ENCODE measurements around the gene SF3B5. TPM values are rescaled to one million over a fixed set of nuclear protein-coding genes. Genes with fewer than 3 reads are reported as not detected.

Gene SF3B5
- total RNA-seq (100 to 1,000 TPM; 109 to 323 (median 194) TPM), polyA plus RNA-seq (100 to 1,000 TPM; 118 to 182 (median 140) TPM)
- long read RNA-seq, donor 1, transcript SF3B5-201 (1 exons, 693 nt): major isoform, 167 of 167 reads
- long read RNA-seq, donor 1, partial matches to known transcripts: 0 of 167 reads
- long read RNA-seq, donor 1, other reads (novel, unspliced or antisense): 0 of 167 reads
- long read RNA-seq, donor 2, transcript SF3B5-201 (1 exons, 693 nt): major isoform, 82 of 82 reads
- long read RNA-seq, donor 2, partial matches to known transcripts: 0 of 82 reads
- long read RNA-seq, donor 2, other reads (novel, unspliced or antisense): 0 of 82 reads
- long read RNA-seq, donor 3, transcript SF3B5-201 (1 exons, 693 nt): major isoform, 102 of 102 reads
- long read RNA-seq, donor 3, partial matches to known transcripts: 0 of 102 reads
- long read RNA-seq, donor 3, other reads (novel, unspliced or antisense): 0 of 102 reads
- long read RNA-seq, donor 4, transcript SF3B5-201 (1 exons, 693 nt): major isoform, 86 of 86 reads
- long read RNA-seq, donor 4, partial matches to known transcripts: 0 of 86 reads
- long read RNA-seq, donor 4, other reads (novel, unspliced or antisense): 0 of 86 reads
- long read RNA-seq, donor 5, transcript SF3B5-201 (1 exons, 693 nt): major isoform, 102 of 102 reads
- long read RNA-seq, donor 5, partial matches to known transcripts: 0 of 102 reads
- long read RNA-seq, donor 5, other reads (novel, unspliced or antisense): 0 of 102 reads
- long read RNA-seq, donor 6, transcript SF3B5-201 (1 exons, 693 nt): major isoform, 96 of 96 reads
- long read RNA-seq, donor 6, partial matches to known transcripts: 0 of 96 reads
- long read RNA-seq, donor 6, other reads (novel, unspliced or antisense): 0 of 96 reads
- long read RNA-seq, donor 7, transcript SF3B5-201 (1 exons, 693 nt): major isoform, 82 of 82 reads
- long read RNA-seq, donor 7, partial matches to known transcripts: 0 of 82 reads
- long read RNA-seq, donor 7, other reads (novel, unspliced or antisense): 0 of 82 reads
- long read RNA-seq, donor 8, transcript SF3B5-201 (1 exons, 693 nt): major isoform, 101 of 101 reads
- long read RNA-seq, donor 8, partial matches to known transcripts: 0 of 101 reads
- long read RNA-seq, donor 8, other reads (novel, unspliced or antisense): 0 of 101 reads
- long read RNA-seq, donor 9, transcript SF3B5-201 (1 exons, 693 nt): major isoform, 84 of 84 reads
- long read RNA-seq, donor 9, partial matches to known transcripts: 0 of 84 reads
- long read RNA-seq, donor 9, other reads (novel, unspliced or antisense): 0 of 84 reads
- long read RNA-seq, donor 10, transcript SF3B5-201 (1 exons, 693 nt): major isoform, 38 of 38 reads
- long read RNA-seq, donor 10, partial matches to known transcripts: 0 of 38 reads
- long read RNA-seq, donor 10, other reads (novel, unspliced or antisense): 0 of 38 reads

- Histone ChIP-seq H3K27ac (peak within 1 kb of the TSS; percentile 16 to 97 (median 74)), H3K27me3 (no peaks in the 10 kb centered on the region), H3K4me1 (replicated peaks in 1 of 2) (peaks cover 6 to 21% of the 10 kb centered on the region in 2 donors), H3K4me3 (peak within 1 kb of the TSS; percentile 47 to 98 (median 70)), H3K9me3 (replicated peaks in 1 of 3) (no peaks in the 10 kb centered on the region), H3K36me3 (replicated peaks in 1 of 2) (no peaks in the 10 kb centered on the region)
- DNase-seq: peak; percentile 98 to 100 (median 99)
- TF ChIP-seq CTCF (IDR thresholded peaks at IDR 0.05) (peak in 1 of 6 experiments; percentile 1), POLR2A (IDR thresholded peaks at IDR 0.05) (peak; percentile 75 to 90)
- WGBS, 4 donors: 0 to 1% (median 0%) methylated on average over 18 to 60 of the region's 60 CpGs
- intact Hi-C loops (cut with DNase I): loop anchor here in 1 of 2 donors (5.0 kb wide), 1 partner anchor 122 kb away; no protein-coding TSS in a partner anchor
Measured at GRCh38 chr6:144095134-144096002, at the start of gene SF3B5. Gene SF3B5, minus strand, starts transcription at chr6:144095573. Its CDS starts 76 bp downstream, at chr6:144095497.

GRCh38 chr6:144144996-144145395, 49.6 kb upstream of the SF3B5 start:
- H3K36me3 ChIP-seq (replicated peaks in 1 of 2): no peaks in the 10 kb centered on the region
- no peak overlapping the region for H3K27ac ChIP-seq
- no peak for TF ChIP-seq POLR2A (IDR thresholded peaks at IDR 0.05)
- H3K4me1 ChIP-seq (replicated peaks in 1 of 2): no peaks in the 10 kb centered on the region
- no peaks in the 10 kb centered on the region for H3K27me3 ChIP-seq
- no peak overlapping the region for H3K4me3 ChIP-seq
- no peaks in the 10 kb centered on the region for H3K9me3 ChIP-seq (replicated peaks in 1 of 3)
- 76 to 93% (median 88%) methylated on average over 1 of the region's 1 CpG for WGBS, 4 donors
- intact Hi-C loops (cut with DNase I): no loop called here
- no peak for DNase-seq

GRCh38 chr6:144143878-144144277, 48.5 kb upstream of the SF3B5 start:
- TF ChIP-seq CTCF (IDR thresholded peaks at IDR 0.05): no peak
- no peak for TF ChIP-seq POLR2A (IDR thresholded peaks at IDR 0.05)
- intact Hi-C loops (cut with DNase I): no loop called here
- H3K4me3 ChIP-seq: no peak overlapping the region
- H3K27ac ChIP-seq: no peak overlapping the region
- H3K36me3 ChIP-seq (replicated peaks in 1 of 2): no peaks in the 10 kb centered on the region
- H3K27me3 ChIP-seq: no peaks in the 10 kb centered on the region
- DNase-seq: no peak
- H3K9me3 ChIP-seq (replicated peaks in 1 of 3): no peaks in the 10 kb centered on the region
- no peaks in the 10 kb centered on the region for H3K4me1 ChIP-seq (replicated peaks in 1 of 2)

- Histone ChIP-seq H3K36me3 (replicated peaks in 1 of 2) (no peaks in the 10 kb centered on the region), H3K4me3 (no peak overlapping the region), H3K27me3 (no peaks in the 10 kb centered on the region), H3K27ac (no peak overlapping the region), H3K9me3 (replicated peaks in 1 of 3) (no peaks in the 10 kb centered on the region), H3K4me1 (replicated peaks in 1 of 2) (no peaks in the 10 kb centered on the region)
- DNase-seq: no peak
- TF ChIP-seq POLR2A (IDR thresholded peaks at IDR 0.05) (no peak), CTCF (IDR thresholded peaks at IDR 0.05) (no peak)
- WGBS, 4 donors: 89 to 97% (median 94%) methylated on average over 1 of the region's 1 CpG
- intact Hi-C loops (cut with DNase I): no loop called here
Measured at GRCh38 chr6:144143106-144143505, 47.7 kb upstream of the SF3B5 start.
